NCI-H1048 (cell line): Measurements from ENCODE around the gene ESPNL.

ENCODE experiments used
- DNase-seq: peaks from one replicate; lab custom pipeline; 2025; lab: John Stamatoyannopoulos, UW

Gene ESPNL

DNA sequence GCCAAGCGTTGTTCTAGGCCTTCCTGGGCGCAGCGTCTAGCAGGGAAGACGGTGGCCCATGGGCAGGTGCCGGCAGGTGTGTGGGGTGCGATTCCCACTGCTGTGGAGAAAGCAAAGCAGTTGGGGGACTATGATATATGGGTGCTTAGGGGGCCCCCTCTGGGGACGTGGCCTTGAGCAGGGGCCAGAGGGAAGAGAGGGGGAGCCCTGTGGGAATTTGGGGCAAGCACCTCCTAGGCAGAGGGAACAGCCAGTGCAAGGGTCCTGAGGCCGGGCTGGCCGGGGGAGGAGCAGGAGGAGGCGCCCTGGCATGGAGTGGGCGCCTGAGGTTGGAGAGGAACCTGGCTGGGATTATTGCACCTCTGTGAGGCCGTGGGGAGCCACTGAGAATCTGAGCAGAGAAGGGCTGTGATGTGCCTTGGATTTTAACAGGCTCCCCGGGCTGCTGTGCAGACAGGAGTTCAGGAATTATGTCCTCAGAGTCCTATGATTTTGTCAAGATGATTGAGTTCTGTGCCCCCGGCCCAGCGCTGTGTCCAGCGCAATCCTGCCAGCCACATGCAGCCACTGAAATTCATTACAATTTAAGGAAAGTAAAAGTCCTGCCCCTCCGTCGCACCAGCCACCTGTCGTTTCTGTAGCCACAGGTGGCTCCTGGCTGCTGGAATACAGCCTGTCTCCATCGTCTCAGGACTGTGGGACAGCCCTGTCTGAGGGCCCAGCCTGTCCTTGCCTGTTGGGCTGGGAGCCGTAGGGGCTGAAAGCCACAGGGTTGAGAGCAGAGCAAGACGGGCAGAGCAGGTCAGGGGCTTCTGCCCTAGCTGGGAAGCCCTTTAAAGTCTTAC, 29.2 kb downstream of the ESPNL start:
- DNase-seq, result no peak

DNA sequence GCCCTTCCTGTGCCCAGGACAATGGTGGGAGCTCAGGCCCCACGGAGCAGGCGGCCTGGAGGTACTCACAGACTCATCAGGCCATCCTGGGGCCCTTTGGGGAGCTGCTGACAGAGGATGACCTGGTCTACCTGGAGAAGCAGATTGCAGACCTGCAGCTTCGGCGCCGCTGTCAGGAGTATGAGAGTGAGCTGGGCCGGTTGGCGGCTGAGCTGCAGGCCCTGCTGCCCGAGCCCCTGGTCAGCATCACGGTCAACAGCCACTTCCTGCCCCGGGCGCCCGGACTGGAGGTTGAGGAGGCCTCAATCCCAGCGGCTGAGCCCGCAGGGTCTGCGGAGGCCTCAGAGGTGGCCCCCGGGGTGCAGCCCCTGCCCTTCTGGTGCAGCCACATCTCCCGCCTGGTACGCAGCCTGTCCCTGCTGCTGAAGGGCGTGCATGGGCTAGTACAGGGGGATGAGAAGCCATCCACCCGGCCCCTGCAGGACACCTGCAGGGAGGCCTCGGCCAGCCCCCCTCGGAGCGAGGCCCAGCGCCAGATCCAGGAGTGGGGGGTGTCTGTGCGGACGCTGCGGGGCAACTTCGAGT, 30.1 kb downstream of the ESPNL start:
- DNase-seq, result no peak

DNA sequence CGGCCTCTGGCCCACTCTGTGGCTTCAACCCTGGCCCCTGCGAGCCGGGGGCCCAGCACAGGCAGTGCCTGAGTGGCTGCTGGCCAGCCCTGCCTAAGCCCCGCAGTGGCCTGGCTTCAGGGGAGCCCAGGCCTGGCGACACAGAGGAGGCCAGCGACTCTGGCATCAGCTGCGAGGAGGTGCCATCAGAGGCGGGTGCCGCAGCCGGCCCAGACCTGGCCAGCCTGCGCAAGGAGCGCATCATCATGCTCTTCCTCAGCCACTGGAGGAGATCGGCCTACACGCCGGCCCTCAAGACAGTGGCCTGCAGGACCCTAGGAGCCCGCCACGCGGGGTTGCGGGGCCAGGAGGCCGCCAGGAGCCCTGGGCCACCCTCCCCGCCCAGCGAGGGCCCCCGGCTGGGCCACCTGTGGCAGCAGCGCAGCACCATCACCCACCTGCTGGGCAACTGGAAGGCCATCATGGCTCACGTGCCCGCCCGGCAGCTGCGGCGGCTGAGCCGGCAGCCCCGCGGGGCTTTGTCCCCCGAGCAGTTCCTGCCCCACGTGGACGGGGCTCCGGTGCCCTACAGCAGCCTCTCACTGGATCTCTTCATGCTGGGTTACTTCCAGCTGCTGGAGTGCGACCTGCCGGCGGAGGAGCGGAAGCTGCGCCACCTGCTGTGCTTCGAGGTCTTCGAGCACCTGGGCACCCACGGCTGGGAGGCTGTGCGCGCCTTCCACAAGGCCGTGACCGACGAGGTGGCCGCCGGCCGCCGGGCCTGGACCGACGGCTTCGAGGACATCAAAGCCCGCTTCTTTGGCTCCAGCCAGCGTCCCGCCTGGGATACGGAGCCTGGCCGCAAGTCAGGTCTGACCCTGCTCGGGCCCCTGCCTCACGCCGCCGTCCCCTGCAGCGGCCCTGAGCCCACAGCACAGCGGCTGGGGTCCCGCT, 30.8 kb downstream of the ESPNL start:
- DNase-seq, result no peak

DNA sequence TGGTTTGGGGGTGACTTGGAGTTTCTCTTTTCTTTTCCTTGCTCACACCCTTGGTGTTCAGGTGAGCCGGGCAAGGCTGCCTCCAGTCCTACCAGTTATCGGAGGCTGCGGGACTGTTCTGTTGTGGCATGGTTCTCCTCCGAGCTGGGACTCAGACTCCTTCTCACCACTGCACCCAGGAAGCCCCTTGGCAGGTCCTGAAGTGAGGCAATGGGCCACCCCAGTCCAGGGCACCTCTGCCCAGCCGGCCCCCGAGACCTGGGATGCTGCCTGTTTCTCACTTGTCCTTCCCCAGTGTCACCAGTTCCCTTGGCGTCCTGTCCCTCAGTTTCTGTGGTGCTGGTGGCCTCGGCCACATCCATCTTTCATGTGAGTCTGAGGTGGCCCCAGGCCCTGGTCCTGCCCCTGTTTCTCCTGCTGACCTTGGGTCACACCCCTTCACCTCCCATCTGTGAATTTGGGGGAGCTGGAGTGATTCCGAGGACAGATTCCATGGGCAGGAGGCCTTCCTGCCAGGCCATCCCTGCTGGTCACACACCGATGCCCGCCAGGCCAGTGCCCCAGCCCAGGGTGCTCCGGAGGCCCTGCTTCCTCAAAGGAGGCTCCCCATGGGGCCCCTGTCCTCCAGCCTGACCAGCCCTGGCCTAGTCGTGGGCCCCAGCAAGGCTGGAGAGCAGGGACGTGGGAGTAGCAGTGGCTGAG, 31.8 kb downstream of the ESPNL start:
- no peak for DNase-seq

DNA sequence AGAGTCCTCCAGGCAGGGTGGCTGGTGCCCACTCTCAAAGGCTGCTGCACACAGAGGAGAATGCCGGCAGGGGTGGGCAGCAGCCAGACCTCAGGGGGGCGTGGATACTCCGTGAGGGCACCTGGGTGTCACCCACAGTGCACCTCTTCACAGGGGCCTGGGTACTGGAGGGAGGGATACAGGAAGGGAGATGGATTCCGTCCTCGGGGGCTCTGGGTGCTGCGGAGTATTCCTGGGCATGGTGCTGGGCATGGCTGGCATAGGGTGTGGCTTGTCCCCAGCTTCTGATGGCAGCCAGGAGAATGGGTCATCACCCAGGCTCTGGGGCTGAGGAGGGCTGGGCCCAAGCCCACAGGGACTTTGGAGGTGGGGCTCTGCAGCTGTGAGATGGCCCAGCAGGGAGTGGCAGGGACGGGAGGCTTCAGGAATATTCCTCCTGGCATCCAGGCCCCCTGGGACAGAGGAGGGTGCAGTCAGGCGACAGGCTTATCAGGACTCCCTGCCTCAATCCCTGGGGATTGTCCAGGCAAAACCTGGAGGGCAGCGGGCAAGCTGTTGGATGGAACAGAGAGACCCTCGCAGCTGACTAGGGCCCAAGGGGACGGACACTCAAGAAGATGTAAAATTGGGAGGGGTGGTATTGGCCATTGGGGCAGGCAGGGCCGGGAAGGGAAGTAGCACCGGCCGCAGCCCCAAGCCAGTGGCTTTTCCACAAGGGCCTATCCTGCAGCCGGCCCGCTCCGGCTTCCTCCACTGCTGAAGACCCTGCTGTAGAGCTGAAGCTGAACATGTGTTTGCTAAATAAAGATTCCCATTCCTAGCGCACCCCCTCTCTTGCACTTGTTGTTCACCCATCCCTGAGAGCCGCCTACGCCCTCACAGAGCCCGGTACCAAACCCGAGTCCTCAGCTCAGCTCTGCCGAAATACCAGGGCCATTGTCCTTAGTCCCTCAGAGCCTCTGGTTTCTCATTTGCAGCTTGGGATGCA, 32.6 kb downstream of the ESPNL start:
- no peak for DNase-seq

DNA sequence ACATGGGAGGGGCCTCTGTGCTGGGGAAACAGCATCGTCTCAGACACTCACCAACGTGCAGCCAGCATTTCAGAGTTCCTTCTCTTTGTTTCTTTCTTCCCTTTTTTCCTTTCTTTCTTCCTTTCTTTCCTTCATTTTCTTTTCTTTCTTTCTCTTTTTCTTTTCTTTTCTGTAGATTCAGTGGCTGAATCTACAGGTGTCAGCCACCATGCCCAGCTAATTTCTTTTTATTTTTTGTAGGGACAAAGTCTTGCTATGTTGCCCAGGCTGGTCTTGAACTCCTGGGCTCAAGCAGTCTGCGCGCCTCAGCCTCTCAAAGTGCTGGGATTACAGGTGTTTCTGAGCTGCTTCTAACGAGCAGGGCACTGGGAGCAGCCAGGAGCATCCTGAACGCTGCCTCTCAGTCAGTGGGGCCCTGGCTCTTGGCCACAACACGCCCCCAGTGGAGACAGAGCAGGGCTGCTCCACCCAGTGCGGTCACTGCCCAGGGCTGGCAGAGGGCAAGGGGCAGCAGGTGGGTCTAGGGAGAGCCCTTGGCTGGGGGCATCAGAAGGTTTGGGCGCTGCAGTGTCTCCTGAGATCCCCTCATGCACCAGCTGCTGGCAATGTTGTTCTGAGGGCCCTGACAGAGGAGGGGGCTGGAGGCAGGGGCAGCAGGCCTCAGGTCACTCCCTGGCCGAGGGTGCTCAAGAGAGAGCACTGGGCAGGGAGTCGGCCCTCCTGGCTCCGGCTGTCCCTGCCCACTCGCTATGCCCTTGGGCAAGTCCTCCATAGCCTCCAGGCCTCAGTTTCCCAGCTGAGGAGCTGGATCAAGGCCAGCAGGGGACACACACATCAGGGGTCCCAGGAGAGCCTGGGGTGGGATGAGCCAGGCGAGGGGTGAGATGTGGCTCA, 33.6 kb downstream of the ESPNL start:
- no peak for DNase-seq

DNA sequence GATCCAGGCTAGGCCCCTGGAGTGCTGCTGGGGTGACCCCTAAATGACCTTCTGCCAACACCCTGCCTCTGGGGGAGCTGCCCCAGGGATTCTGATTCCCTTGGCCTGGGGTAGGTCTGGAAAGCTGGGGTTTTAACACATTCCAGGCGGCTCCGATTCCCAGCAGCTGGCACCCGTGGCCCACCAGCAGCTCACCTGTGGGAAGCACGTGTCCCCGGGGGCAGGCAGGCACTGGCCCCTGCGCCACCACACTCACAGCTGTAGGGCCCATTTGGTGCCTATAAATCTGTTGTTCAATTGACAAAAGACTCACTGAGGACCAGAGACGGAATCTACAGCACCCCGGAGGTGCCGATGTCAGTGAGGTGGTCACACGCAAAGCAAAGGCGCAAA, 34.2 kb downstream of the ESPNL start:
- no peak for DNase-seq

DNA sequence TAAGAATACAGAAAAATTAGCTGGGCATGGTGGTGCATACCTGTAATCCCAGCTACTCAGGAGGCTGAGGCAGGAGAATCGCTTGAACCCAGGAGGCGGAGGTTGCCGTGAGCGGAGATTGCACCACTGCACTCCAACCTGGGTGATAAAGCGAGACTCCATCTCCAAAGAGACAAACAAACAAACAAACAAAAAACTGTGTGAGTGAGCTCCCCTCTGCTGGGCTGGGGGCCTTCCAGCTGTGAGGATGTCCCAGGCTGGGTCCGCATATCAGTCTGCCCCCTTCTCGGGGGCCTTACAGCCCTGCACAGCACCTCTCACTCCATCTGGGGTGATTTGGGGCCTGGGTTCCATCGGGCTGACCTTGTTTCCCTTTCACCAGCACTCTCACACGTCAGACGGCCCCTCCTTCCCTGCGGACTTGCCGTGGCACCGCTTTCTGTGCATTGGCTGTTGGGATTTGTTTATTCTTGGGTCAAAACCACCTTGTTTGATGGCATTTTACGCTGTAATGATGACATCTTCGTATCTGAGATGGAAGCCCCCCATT, 35.5 kb downstream of the ESPNL start:
- DNase-seq, result no peak

DNA sequence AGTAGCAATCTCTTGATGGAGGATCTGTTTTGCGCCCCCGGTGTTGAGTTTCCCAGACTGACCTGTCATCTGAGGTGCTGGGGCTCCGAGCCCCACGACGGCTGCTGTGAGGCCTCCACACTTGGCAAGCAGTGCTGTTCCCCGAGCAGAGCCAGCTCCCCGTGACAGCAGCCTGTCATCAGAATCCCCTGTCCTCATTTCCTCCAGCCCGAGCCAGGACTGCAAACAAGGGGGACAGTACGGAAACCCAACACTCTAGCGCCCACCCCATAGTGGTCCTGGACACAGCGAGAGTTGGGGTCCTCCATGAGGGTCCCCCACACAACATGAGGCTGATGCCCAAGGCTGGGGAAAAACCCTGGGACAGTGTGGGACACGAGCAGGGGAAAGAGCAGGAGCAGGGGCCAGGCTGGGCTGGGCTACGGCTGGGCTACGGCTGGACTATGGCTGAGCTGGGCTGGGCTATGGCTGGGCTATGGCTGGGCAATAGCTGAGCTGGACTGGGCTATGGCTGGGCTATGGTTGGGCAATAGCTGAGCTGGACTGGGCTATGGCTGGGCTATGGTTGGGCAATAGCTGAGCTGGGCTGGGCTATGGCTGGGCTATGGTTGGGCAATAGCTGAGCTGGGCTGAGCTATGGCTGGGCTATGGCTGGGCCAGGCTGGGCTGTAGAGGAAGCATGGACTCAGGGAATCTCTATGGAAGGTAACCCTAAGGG, 36.8 kb downstream of the ESPNL start:
- no peak for DNase-seq

DNA sequence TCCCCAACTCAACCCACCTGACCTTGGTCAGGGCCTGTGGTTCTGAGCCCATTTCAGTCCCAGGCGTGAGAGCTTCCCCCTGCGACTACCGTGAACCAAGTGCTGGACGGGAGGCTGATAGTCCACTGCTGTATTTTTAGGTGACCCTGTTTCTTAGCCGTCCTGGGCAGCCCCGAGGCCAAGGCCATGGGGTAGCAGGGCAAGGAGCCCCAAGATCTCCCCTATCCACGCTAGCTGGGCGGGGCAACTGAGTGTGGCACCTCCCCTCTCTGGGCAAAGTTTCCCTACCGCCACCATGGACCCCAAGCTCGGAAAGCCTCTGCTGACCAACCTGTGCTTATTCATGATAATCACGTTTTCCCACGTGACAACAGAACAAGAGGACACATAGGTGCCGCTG, 37.7 kb downstream of the ESPNL start:
- no peak for DNase-seq

DNA sequence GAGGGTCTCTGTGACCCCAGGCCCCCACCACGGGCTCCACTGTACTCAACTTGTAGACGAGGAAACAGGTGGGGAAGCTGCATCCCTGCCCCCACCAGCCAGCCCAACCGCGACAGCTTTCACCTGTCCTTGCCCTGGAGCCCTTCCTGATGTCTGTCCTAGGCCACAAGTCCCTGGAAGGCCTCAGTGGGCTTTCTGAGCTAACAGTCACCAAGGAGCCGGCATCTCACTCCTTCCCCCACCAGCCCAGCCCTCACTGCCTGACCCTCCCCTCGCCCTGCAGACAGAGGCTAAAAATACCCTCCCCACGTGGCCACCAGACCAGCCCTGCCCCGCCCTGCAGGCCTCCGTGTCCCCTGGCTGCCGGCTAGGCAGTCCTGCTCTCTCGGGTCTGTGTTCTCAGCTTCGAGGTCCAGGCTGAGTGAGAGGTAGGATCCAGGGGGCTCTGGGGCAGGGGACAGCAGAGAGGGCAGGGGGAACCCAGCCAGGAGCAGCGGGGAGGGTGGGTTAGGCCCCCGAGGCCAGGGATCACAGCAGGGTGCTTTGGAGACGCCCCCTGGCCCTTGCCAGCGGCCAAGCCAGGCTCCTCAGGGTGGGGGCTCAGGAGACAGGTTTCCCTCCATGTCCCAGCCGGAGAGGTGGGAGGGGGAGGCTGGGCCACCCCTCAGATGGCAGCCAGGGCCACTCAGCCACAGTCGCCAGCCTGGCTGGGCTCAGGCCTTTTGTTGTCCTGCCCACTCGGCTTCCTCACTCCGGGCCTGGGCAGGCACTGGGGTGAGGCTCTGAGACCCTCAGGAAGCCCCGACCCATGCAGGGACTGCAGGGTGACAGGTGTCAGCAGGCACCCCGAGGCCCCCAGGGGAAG, 38.4 kb downstream of the ESPNL start, which contains the start of gene KLHL30:
Gene KLHL30, plus strand, starts transcription at position 338 of the 865 bp plus-strand sequence. CDS start 2,087 bp downstream, outside the sequence.
- no peak for DNase-seq

DNA sequence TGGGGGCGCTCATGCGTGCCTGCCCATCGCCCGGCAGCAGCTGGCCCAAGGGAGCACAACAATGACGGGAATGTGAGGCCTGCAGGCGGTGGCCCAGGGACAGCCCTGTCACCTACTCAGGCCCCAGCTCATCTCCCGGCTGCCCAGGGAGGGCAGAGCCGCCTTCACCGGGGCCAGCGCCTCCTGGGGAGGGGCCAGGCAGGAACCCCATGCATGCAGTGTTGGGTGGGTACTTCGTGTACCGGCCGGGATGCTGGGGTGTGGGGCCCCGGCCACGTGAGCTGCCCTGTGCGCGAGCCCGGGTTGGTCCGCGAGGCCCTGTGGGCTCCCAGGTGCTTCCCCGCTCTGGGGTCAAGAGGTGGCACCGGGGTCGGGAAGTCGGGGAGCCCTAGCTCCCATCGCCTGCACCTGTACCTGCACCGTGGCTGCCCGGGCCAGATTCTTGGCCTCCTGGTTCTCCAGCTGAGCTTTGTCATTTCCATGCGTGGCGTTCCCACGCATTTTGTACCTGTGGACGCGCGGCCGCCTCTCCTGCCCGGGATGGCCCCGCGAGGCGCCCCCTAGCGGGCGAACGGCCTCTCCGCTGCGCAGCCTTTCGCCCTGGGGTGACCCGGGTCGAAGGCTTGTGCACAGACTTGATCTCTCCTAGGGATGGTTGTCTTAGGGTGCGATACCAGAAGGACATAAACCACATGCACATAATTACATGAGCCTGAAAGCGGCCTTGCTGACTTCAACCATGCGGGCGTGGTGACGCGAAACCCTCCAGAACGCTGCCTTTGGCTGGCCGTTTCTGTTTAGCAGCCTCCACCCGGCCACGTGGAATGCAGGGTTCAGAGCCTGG, 39.3 kb downstream of the ESPNL start:
- DNase-seq, result no peak

DNA sequence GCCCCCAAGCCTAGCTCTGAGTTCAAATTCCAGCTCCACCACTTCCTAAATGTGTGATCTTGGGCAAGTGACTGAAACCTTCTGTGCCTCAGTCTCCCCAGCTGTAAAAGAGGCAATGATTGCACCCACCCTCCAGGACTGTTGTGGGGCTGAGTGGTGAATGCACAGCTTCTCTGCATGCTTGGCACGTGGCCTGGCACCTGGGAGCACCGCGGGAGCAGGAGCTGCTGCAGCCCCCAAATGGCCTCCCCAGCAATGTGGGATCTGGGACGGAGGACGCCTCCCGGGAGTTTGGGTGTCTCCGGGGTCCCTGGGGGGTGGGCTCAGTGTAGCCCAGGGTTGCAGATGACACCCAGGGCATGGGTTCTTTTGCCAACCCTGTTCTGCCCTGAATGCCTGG, 39.9 kb downstream of the ESPNL start:
- DNase-seq, result no peak

DNA sequence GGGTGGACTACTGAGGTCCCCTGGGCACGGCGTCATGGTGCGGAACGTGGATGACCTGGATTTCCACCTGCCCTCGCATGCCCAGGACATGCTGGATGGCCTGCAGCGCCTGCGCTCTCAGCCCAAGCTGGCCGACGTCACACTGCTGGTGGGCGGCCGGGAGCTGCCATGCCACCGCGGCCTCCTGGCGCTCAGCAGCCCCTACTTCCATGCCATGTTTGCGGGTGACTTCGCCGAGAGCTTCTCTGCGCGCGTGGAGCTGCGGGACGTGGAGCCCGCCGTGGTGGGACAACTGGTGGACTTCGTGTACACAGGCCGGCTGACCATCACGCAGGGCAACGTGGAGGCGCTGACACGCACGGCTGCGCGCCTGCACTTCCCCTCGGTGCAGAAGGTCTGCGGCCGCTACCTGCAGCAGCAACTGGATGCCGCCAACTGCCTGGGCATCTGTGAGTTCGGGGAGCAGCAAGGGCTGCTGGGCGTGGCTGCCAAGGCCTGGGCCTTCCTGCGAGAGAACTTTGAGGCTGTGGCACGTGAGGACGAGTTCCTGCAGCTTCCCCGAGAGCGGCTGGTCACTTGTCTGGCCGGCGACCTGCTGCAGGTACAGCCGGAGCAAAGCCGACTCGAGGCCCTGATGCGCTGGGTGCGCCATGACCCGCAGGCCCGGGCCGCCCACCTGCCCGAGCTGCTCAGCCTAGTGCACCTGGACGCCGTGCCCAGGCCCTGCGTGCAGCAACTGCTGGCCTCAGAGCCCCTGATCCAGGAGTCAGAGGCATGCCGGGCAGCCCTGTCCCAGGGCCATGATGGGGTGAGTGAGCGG, 40.8 kb downstream of the ESPNL start:
- DNase-seq, result no peak

DNA sequence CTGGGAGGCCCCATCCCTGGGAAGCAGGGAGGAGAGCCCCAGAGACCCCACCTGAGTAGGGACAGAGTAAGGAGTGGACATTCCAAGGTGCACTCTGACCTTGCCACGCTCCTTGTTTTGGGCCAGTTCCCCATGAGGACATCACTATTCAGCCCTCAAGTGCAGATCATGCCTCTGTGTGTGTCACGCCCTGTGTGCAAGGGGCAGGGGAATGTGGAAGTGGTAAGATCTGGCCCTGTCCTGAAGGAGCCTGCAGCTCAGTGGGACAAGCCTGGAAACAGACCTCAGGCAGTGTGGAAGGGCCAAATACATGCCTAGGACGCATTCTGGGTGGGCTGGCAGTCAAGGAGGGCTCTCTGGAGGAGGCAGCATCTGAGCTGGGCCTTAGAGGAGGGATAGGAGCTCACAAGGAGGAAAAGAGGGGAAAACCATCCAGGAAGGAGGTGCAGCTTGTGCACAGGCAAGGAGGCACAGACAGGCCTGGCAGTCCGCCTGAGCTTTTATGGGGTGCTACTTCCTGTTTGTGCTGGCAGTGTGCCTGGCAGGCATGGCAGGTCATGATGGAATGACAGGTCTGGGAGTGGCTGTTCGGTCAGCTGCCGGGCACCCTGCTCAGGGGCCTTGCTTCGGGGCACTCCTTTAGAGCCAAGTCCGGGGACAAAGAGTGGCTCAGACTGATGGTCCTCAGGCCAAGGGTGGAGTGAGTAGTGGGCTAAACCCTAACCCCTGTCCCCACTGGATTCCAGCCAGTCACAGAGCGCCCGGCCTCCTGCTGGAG, 41.6 kb downstream of the ESPNL start:
- no peak for DNase-seq
